H1 (cell line): ENCODE measurements around the gene GBP5. TPM values are rescaled to one million over a fixed set of nuclear protein-coding genes. Genes with fewer than 3 reads are reported as not detected.

Source experiments
- CTCF ChIA-PET: fragments of 300-600 bp; sonication (Branson Sonifier 250); formaldehyde crosslinking; loops from one replicate; lab custom pipeline; 2021; ENCODE audit not compliant: partially characterized antibody; lab: Charles Lee
- POLR2A ChIA-PET: fragments of 300-600 bp; sonication (Branson Sonifier 250); formaldehyde crosslinking; loops from one replicate; lab custom pipeline; 2021; ENCODE audit warnings: inconsistent platforms; ENCODE audit not compliant: partially characterized antibody; lab: Charles Lee
- DNase-seq, 2 experiments: peaks; one replicate each; pipeline versions ENCODE4 v3.0.0 to v3.0.0-alpha.2; 2010 to 2022; ENCODE audit warnings: low spot score in 2 of 2, low read depth in 1 of 2, mixed read lengths in 1 of 2
- FAIRE-seq: peaks from 2 replicates; lab custom pipeline; 2011; peaks lifted over from hg19 to GRCh38; lab: Jason Lieb, UNC
- H2AFZ ChIP-seq: 2 replicates; pipeline ENCODE4 v1.8.1; 2012; ENCODE audit warnings: low read length, inconsistent platforms
- H2AK5ac ChIP-seq: 2 replicates; pipeline ENCODE4 v1.6.1; 2013; ENCODE audit warnings: low read depth, low read length
- H2BK120ac ChIP-seq: replicated peaks from 2 replicates; pipeline ENCODE3; 2013; ENCODE audit warnings: low read depth, low read length, inconsistent platforms
- H2BK12ac ChIP-seq: 2 replicates; pipeline ENCODE4 v1.6.1; 2013; ENCODE audit warnings: low read depth, low read length
- H2BK15ac ChIP-seq: 2 replicates; pipeline ENCODE4 v1.6.1; 2013; ENCODE audit warnings: low read length
- H2BK20ac ChIP-seq: 2 replicates; pipeline ENCODE4 v1.6.1; 2013; ENCODE audit warnings: low read length
- H2BK5ac ChIP-seq: 2 replicates; pipeline ENCODE4 v1.6.1; 2013; ENCODE audit warnings: low read depth, low read length
- H3K14ac ChIP-seq: 2 replicates; pipeline ENCODE4 v1.6.1; 2013; ENCODE audit warnings: inconsistent platforms; ENCODE audit not compliant: insufficient read length
- H3K18ac ChIP-seq: 2 replicates; pipeline ENCODE4 v1.6.1; 2013; ENCODE audit warnings: low read length; ENCODE audit errors: extremely low read depth
- H3K23ac ChIP-seq: 2 replicates; pipeline ENCODE4 v1.6.1; 2013; ENCODE audit warnings: inconsistent platforms; ENCODE audit not compliant: insufficient read length
- H3K23me2 ChIP-seq: 2 replicates; pipeline ENCODE4 v1.6.1; 2013; ENCODE audit warnings: low read depth, low read length
- H3K27ac ChIP-seq: 2 replicates; pipeline ENCODE4 v1.6.1; 2011; ENCODE audit warnings: low read depth, low read length, inconsistent platforms
- H3K27me3 ChIP-seq, 4 experiments: replicated peaks in 1 of 4; 1 replicate in 1 of 4; 2 replicates in 3 of 4; pipeline versions ENCODE4 v1.6.1 to v1.8.1; 2011 to 2013; ENCODE audit warnings: low read length in 3 of 4, mild to moderate bottlenecking in 3 of 4, inconsistent platforms in 2 of 4, mixed read lengths in 2 of 4, moderate library complexity in 1 of 4; ENCODE audit not compliant: control insufficient read depth in 3 of 4, insufficient read depth in 3 of 4; ENCODE audit errors: extremely low read depth in 1 of 4
- H3K36me3 ChIP-seq, 4 experiments: 2 replicates each; pipeline versions ENCODE4 v1.6.1 to v1.8.1; 2011 to 2013; ENCODE audit warnings: mild to moderate bottlenecking in 4 of 4, low read length in 3 of 4, moderate library complexity in 2 of 4, control low read depth in 1 of 4, inconsistent platforms in 1 of 4; ENCODE audit not compliant: insufficient read depth in 4 of 4, control insufficient read depth in 2 of 4
- H3K4ac ChIP-seq: replicated peaks from 2 replicates; pipeline ENCODE3; 2013; ENCODE audit warnings: low read length, low read depth, mixed read lengths, inconsistent platforms; ENCODE audit not compliant: insufficient read length
- H3K4me1 ChIP-seq, 4 experiments: replicated peaks in 1 of 4; 1 replicate in 1 of 4; 2 replicates in 3 of 4; pipeline versions ENCODE4 v1.6.1 to v1.8.1; 2011 to 2013; ENCODE audit warnings: low read length in 3 of 4, inconsistent platforms in 2 of 4, mixed read lengths in 1 of 4; ENCODE audit not compliant: insufficient read depth in 4 of 4, control insufficient read depth in 3 of 4
- H3K4me2 ChIP-seq, 2 experiments: 2 replicates each; pipeline versions ENCODE4 v1.6.1 to v1.8.1; 2011 to 2013; ENCODE audit warnings: low read depth in 2 of 2, low read length in 2 of 2, control low read depth in 1 of 2, inconsistent platforms in 1 of 2, mild to moderate bottlenecking in 1 of 2; ENCODE audit not compliant: insufficient read depth in 1 of 2
- H3K4me3 ChIP-seq, 4 experiments: fragments of 200-600, 300-600 bp in 1 of 4; sonication (generic), shearing (Covaris generic), sonication (Bioruptor Twin) in 1 of 4; 2 replicates each; pipeline versions ENCODE4 v1.5.1 to v1.8.1; 2011 to 2016; ENCODE audit warnings: low read length in 4 of 4, low read depth in 3 of 4, control low read depth in 2 of 4, inconsistent platforms in 2 of 4, mild to moderate bottlenecking in 2 of 4, mixed read lengths in 1 of 4, moderate library complexity in 1 of 4; ENCODE audit not compliant: insufficient read depth in 2 of 4; ENCODE audit errors: extremely low read depth in 1 of 4
- H3K56ac ChIP-seq: replicated peaks from 2 replicates; pipeline ENCODE3; 2013; ENCODE audit warnings: low read depth, mild to moderate bottlenecking, mixed read lengths, low read length, inconsistent platforms; ENCODE audit not compliant: insufficient read length
- H3K79me1 ChIP-seq: 2 replicates; pipeline ENCODE4 v1.6.1; 2013; ENCODE audit warnings: low read depth, low read length, control low read depth
- H3K79me2 ChIP-seq, 2 experiments: 2 replicates each; pipeline versions ENCODE4 v1.6.1 to v1.8.1; 2012 to 2013; ENCODE audit warnings: low read length in 2 of 2, mild to moderate bottlenecking in 2 of 2, inconsistent platforms in 1 of 2; ENCODE audit not compliant: insufficient read depth in 2 of 2, control insufficient read depth in 1 of 2
- H3K9ac ChIP-seq, 4 experiments: replicated peaks in 1 of 4; 1 replicate in 1 of 4; 2 replicates in 3 of 4; pipeline versions ENCODE4 v1.6.1 to v1.8.1; 2011 to 2013; ENCODE audit warnings: low read depth in 3 of 4, low read length in 3 of 4, control low read depth in 2 of 4, mild to moderate bottlenecking in 2 of 4, moderate library complexity in 2 of 4, inconsistent platforms in 1 of 4; ENCODE audit errors: extremely low read depth in 1 of 4
- H3K9me3 ChIP-seq, 2 experiments: 2 replicates each; pipeline versions ENCODE4 v1.6.1 to v1.8.1; 2012 to 2013; ENCODE audit warnings: mild to moderate bottlenecking in 2 of 2, moderate library complexity in 2 of 2, control low read depth in 1 of 2, inconsistent platforms in 1 of 2, low read depth in 1 of 2, low read length in 1 of 2, mixed read lengths in 1 of 2; ENCODE audit not compliant: insufficient read depth in 2 of 2
- H4K20me1 ChIP-seq, 2 experiments: replicated peaks in 1 of 2; 2 replicates each; pipeline versions ENCODE3 to v1.8.1; 2011 to 2013; ENCODE audit warnings: inconsistent platforms in 2 of 2, low read length in 2 of 2, mild to moderate bottlenecking in 1 of 2; ENCODE audit not compliant: insufficient read depth in 2 of 2, control insufficient read depth in 1 of 2
- H4K5ac ChIP-seq: 2 replicates; pipeline ENCODE4 v1.6.1; 2013; ENCODE audit warnings: low read length, low read depth, mixed read lengths, inconsistent platforms; ENCODE audit not compliant: insufficient read length
- H4K8ac ChIP-seq: 2 replicates; pipeline ENCODE4 v1.8.0; 2013; ENCODE audit warnings: mild to moderate bottlenecking, moderate library complexity, low read length, inconsistent platforms; ENCODE audit not compliant: insufficient read depth; ENCODE audit errors: extremely low read depth
- H4K91ac ChIP-seq: replicated peaks from 2 replicates; pipeline ENCODE3; 2013; ENCODE audit warnings: low read length, mixed read lengths, inconsistent platforms; ENCODE audit not compliant: insufficient read length
- CHD1 ChIP-seq: IDR thresholded peaks from 2 replicates; pipeline ENCODE4 v1.6.1; 2012; ENCODE audit warnings: low read depth, low read length, improper control_type of control experiment
- CHD2 ChIP-seq: IDR thresholded peaks from 2 replicates; pipeline ENCODE4 v1.6.1; 2012; ENCODE audit warnings: low read length, improper control_type of control experiment
- KDM1A ChIP-seq: fragments of 200-600, 300-600 bp; sonication (generic); IDR thresholded peaks from 2 replicates; pipeline ENCODE4 v1.7.1; 2016; ENCODE audit warnings: mild to moderate bottlenecking, low read length, borderline replicate concordance
- NRF1 ChIP-seq: IDR thresholded peaks from 2 replicates; pipeline ENCODE4 v1.6.1; 2011; ENCODE audit warnings: mild to moderate bottlenecking, low read depth, low read length, improper control_type of control experiment
- RBBP5 ChIP-seq: IDR thresholded peaks from 2 replicates; pipeline ENCODE4 v1.7.1; 2012; ENCODE audit warnings: low read depth, mild to moderate bottlenecking, inconsistent platforms, low read length, moderate library complexity, borderline replicate concordance
- USF2 ChIP-seq: IDR thresholded peaks from 2 replicates; pipeline ENCODE4 v1.6.1; 2011; ENCODE audit warnings: low read length, improper control_type of control experiment
- WGBS, 2 experiments: shearing (Covaris generic) in 1 of 2; methylation state at CpG; one replicate each; pipeline versions ENCODE4 v1.1.6 to v1.1.7; 2013 to 2015; ENCODE audit warnings: low lambda C conversion rate in 2 of 2, mixed read lengths in 2 of 2, inconsistent platforms in 1 of 2, low coverage in 1 of 2, missing lambda C conversion rate in 1 of 2; ENCODE audit not compliant: insufficient replicate concordance in 2 of 2, insufficient coverage in 1 of 2, insufficient read length in 1 of 2; ENCODE audit errors: extremely low coverage in 1 of 2, missing lambda C conversion rate in 1 of 2; 5-methylcytosine and 5-hydroxymethylcytosine counted together
- polyA plus RNA-seq, 7 experiments: library from polyadenylated mRNA; depleted of rRNA in 3 of 7; stranded (reverse) in 5 of 7; unstranded in 2 of 7; fragments of >200 nt in 5 of 7; fragments of 200-250 nt in 2 of 7; gene quantifications; 1 replicate in 5 of 7; 2 replicates in 1 of 7; 4 replicates in 1 of 7; pipeline versions ENCODE4 v1.2.1 to v1.2.3, GENCODE V29; 2011 to 2013; ENCODE audit warnings: missing spikeins in 2 of 7, mixed read lengths in 2 of 7
- total RNA-seq: library from RNA; stranded (reverse); fragmentation: NEBNext Ultra II Directional; extraction: Animal tissue kit (Norgen Biotek cat#: 25700); gene quantifications from 2 replicates; pipeline ENCODE4 v1.2.1, GENCODE V29; 2021

GBP5 gene
- total and polyA plus RNA-seq, 2 of the 8 experiments (the other 6 are each of a cell fraction or from before 2014, with no cell fraction given), result not detected

- Histone ChIP-seq H2BK20ac (no peak overlapping the region), H3K9me3 (peaks cover 4 to 10% of the 10 kb centered on the region in 2 experiments; a peak in 2 of 4 replicates), H3K56ac (no peak overlapping the region), H2AK5ac (no peak overlapping the region), H3K23ac (no peak overlapping the region), H3K4me2 (no peak overlapping the region), H3K27ac (no peak overlapping the region), H3K27me3 (no peaks in the 10 kb centered on the region), H3K4ac (no peak overlapping the region), H2BK5ac (no peak overlapping the region), H3K36me3 (no peaks in the 10 kb centered on the region), H3K79me1 (no peaks in the 10 kb centered on the region), H2BK120ac (no peak overlapping the region), H4K5ac (no peak overlapping the region), H2AFZ (no peak overlapping the region), H4K8ac (no peak overlapping the region), H4K91ac (no peak overlapping the region), H2BK12ac (no peak overlapping the region), H3K14ac (no peak overlapping the region), H4K20me1 (no peaks in the 10 kb centered on the region), H3K4me1 (no peaks in the 10 kb centered on the region), H3K79me2 (no peaks in the 10 kb centered on the region), H3K23me2 (no peaks in the 10 kb centered on the region), H3K18ac (no peak overlapping the region), H2BK15ac (no peak overlapping the region), H3K4me3 (no peak overlapping the region), H3K9ac (no peak overlapping the region)
- CTCF ChIA-PET, result no interaction called here
- FAIRE-seq (no peak), DNase-seq (no peak)
- TF ChIP-seq CHD1, result no peak
- no peak for TF ChIP-seq USF2
- no peak for TF ChIP-seq RBBP5
- no peak for TF ChIP-seq KDM1A
- no peak for TF ChIP-seq CHD2
- no peak for TF ChIP-seq NRF1
- POLR2A ChIA-PET, result no interaction called here
- 95% methylated on average over 2 of the region's 2 CpGs; no CpG with 5 or more reads in 1 of the 2 experiments for WGBS, 2 experiments
These were observed 32.0 kb upstream of the GBP5 start for GRCh38 chr1:89304572-89305230.
